ENCODE results near the gene NRXN3. TPM values are rescaled to one million over a fixed set of nuclear protein-coding genes. Genes with fewer than 3 reads are reported as not detected.

The NRXN3 gene
- total RNA-seq, 4 donors from 2014 or later: 0.56 to 1.6 (median 1.1) TPM

- WGBS, 2 donors: 78 to 80% methylated on average over 9 of the region's 9 CpGs
- intact Hi-C loops (cut with DNase I): no loop called here
- no peaks in the 10 kb centered on the region for H3K4me1 ChIP-seq
- no peak for TF ChIP-seq CTCF (IDR thresholded peaks at IDR 0.05)
- TF ChIP-seq POLR2A (IDR thresholded peaks at IDR 0.05): no peak
- no peaks in the 10 kb centered on the region for H3K9me3 ChIP-seq
- no peaks in the 10 kb centered on the region for H3K36me3 ChIP-seq
- no peak for DNase-seq
- H3K27ac ChIP-seq: no peak overlapping the region
- H3K27me3 ChIP-seq: no peaks in the 10 kb centered on the region
- H3K4me3 ChIP-seq (replicated peaks in 1 of 3): no peak overlapping the region
These were observed 802.3 kb downstream of the NRXN3 start for GRCh38 chr14:78972440-78972839.

- Histone ChIP-seq H3K9me3 (no peaks in the 10 kb centered on the region), H3K27me3 (no peaks in the 10 kb centered on the region), H3K27ac (no peak overlapping the region), H3K4me3 (replicated peaks in 1 of 3) (no peak overlapping the region), H3K36me3 (no peaks in the 10 kb centered on the region), H3K4me1 (no peaks in the 10 kb centered on the region)
- WGBS, 2 donors: 82 to 87% methylated on average over 3 of the region's 3 CpGs
- no peak for DNase-seq
- TF ChIP-seq CTCF (IDR thresholded peaks at IDR 0.05) (no peak), POLR2A (IDR thresholded peaks at IDR 0.05) (no peak)
- intact Hi-C loops (cut with DNase I): no loop called here
These were observed 804.5 kb downstream of the NRXN3 start for GRCh38 chr14:78974691-78975090.

- intact Hi-C loops (cut with DNase I): no loop called here
- Histone ChIP-seq H3K9me3 (no peaks in the 10 kb centered on the region), H3K4me1 (no peaks in the 10 kb centered on the region), H3K27me3 (no peaks in the 10 kb centered on the region), H3K36me3 (no peaks in the 10 kb centered on the region), H3K27ac (no peak overlapping the region), H3K4me3 (replicated peaks in 1 of 3) (no peak overlapping the region)
- TF ChIP-seq POLR2A (IDR thresholded peaks at IDR 0.05) (no peak), CTCF (IDR thresholded peaks at IDR 0.05) (no peak)
- 36 to 45% methylated on average over 3 of the region's 3 CpGs for WGBS, 2 donors
- DNase-seq: no peak
These were observed 805.6 kb downstream of the NRXN3 start for GRCh38 chr14:78975734-78976133.

GRCh38 chr14:78978896-78979295, 808.7 kb downstream of the NRXN3 start:
- TF ChIP-seq CTCF (IDR thresholded peaks at IDR 0.05): no peak
- no peak for TF ChIP-seq POLR2A (IDR thresholded peaks at IDR 0.05)
- intact Hi-C loops (cut with DNase I): no loop called here
- H3K36me3 ChIP-seq: no peaks in the 10 kb centered on the region
- no peaks in the 10 kb centered on the region for H3K4me1 ChIP-seq
- H3K27me3 ChIP-seq: no peaks in the 10 kb centered on the region
- no peaks in the 10 kb centered on the region for H3K9me3 ChIP-seq
- H3K4me3 ChIP-seq (replicated peaks in 1 of 3): no peak overlapping the region
- no peak overlapping the region for H3K27ac ChIP-seq
- 87% methylated on average over 2 of the region's 2 CpGs for WGBS, 2 donors
- no peak for DNase-seq

- Histone ChIP-seq H3K9me3 (no peaks in the 10 kb centered on the region), H3K27ac (no peak overlapping the region), H3K4me1 (no peaks in the 10 kb centered on the region), H3K27me3 (no peaks in the 10 kb centered on the region), H3K4me3 (replicated peaks in 1 of 3) (no peak overlapping the region), H3K36me3 (no peaks in the 10 kb centered on the region)
- 83% methylated on average over 2 of the region's 2 CpGs for WGBS, 2 donors
- intact Hi-C loops (cut with DNase I): no loop called here
- DNase-seq: no peak
- TF ChIP-seq CTCF (IDR thresholded peaks at IDR 0.05): no peak
- no peak for TF ChIP-seq POLR2A (IDR thresholded peaks at IDR 0.05)
These were observed 812.4 kb downstream of the NRXN3 start for GRCh38 chr14:78982551-78982950.
